ENCODE results near the gene PNPLA5.

GRCh38 chr22:43909708-43910107 is 17.9 kb upstream of the PNPLA5 start:
- TF ChIP-seq CTCF (IDR thresholded peaks at IDR 0.05): no peak
- no peak for TF ChIP-seq EP300 (IDR thresholded peaks at IDR 0.05)

Measured in sigmoid colon (tissue), 4 donors.